Measurements from ENCODE around the gene PAX7. TPM values are rescaled to one million over a fixed set of nuclear protein-coding genes. Genes with fewer than 3 reads are reported as not detected.
A peak's percentile ranks its signal among the peaks of the same experiment; 100 is the strongest.

The PAX7 gene
- total and polyA plus RNA-seq, 9 of the 15 experiments (the other 6 are each of a cell fraction or from before 2014, with no cell fraction given), result not detected

DNA sequence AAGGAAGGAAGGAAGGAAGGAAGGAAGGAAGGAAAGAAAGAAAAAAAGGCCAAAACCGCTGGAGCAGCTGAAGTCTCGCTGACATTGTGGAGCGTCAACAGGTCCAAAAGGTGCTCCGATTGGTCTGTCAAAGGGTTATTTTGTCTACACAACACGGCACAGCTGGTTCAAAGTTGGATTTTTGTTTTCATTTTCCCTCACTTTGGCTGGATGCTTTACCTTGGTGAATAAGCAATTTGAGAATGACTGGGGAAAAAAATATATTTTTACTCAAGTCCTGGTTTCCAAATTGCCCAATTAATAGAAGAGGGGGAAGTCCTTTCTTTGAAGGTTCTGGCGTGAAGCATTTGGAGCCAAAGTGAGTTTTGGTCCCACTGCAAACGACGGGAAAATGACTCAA, 19.3 kb upstream of the PAX7 start:
- FAIRE-seq, result no peak
- 0 out of 2 replicates have a peak, but pooled peaks cover 7% of the 10 kb centered on the region for H4K20me1 ChIP-seq (replicated peaks; ENCODE audit: control insufficient read depth, insufficient read depth, low read length)
- H2AFZ ChIP-seq (ENCODE audit: low read depth, low read length), result no peak overlapping the region
- ATAC-seq, result no peak
- intact Hi-C loops (cut with micrococcal nuclease), result no loop called here
- ChIA-PET CTCF (ENCODE audit: low intra/inter-chr PET ratio) (no interaction called here), POLR2A (interaction anchor here (1.1 kb wide), 1 partner anchor 11 kb away, joined by 3 read pairs; no protein-coding TSS in a partner anchor)
- 0% methylated on average over 8 of the region's 8 CpGs for WGBS (ENCODE audit: insufficient coverage, low coverage, missing lambda C conversion rate)
- H3K4me3 ChIP-seq, result no peak overlapping the region
- no TSS peak for BruUV-seq (replicated peaks)
- no peaks in the 10 kb centered on the region for H3K79me2 ChIP-seq (ENCODE audit: control insufficient read depth, insufficient read depth, low read length)
- H3K9ac ChIP-seq (ENCODE audit: insufficient read depth in 1 of 2, low read depth in 2 of 2, low read length in 2 of 2), result no peak overlapping the region
- H3K4me2 ChIP-seq (ENCODE audit: insufficient read depth, low read length), result no peak overlapping the region
- H3K36me3 ChIP-seq (ENCODE audit: control insufficient read depth, insufficient read depth, low read length), result no peaks in the 10 kb centered on the region
- peaks cover 15 to 28% of the 10 kb centered on the region in 2 experiments; a peak in 4 of 5 replicates for H3K27me3 ChIP-seq (ENCODE audit: control insufficient read depth in 2 of 2, insufficient read depth in 2 of 2, low read length in 2 of 2)
- no peak overlapping the region for H3K27ac ChIP-seq (ENCODE audit: extremely low read depth, low read depth, low read length)
- in situ Hi-C loops (cut with MboI), result loop anchor here (25.0 kb wide), 1 partner anchor 1051 kb away; the partner anchor contains the start of gene HTR6
- TF ChIP-seq KLF10 (CRISPR knock-in tag; IDR thresholded peaks at IDR 0.05), result no peak
- TF ChIP-seq, protein P1, sequence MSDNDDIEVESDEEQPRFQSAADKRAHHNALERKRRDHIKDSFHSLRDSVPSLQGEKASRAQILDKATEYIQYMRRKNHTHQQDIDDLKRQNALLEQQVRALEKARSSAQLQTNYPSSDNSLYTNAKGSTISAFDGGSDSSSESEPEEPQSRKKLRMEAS (CRISPR knock-in tag; IDR thresholded peaks at IDR 0.05), result no peak
- TF ChIP-seq, protein P2, sequence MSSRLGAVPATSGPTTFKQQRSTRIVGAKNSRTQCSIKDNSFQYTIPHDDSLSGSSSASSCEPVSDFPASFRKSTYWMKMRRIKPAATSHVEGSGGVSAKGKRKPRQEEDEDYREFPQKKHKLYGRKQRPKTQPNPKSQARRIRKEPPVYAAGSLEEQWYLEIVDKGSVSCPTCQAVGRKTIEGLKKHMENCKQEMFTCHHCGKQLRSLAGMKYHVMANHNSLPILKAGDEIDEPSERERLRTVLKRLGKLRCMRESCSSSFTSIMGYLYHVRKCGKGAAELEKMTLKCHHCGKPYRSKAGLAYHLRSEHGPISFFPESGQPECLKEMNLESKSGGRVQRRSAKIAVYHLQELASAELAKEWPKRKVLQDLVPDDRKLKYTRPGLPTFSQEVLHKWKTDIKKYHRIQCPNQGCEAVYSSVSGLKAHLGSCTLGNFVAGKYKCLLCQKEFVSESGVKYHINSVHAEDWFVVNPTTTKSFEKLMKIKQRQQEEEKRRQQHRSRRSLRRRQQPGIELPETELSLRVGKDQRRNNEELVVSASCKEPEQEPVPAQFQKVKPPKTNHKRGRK (tag; IDR thresholded peaks at IDR 0.05), result 0 out of 2 replicates have a peak, but pooled peaks have one; percentile 12
- H3K4me1 ChIP-seq (replicated peaks in 1 of 2; ENCODE audit: control insufficient read depth in 2 of 2, insufficient read depth in 2 of 2, low read length in 2 of 2), result no peaks in the 10 kb centered on the region
- no peak for DNase-seq (ENCODE audit: extremely low read depth in 1 of 4, low spot score in 3 of 4)
- H3K9me1 ChIP-seq (ENCODE audit: control insufficient read depth, insufficient read depth, low read length), result no peaks in the 10 kb centered on the region
- no peaks in the 10 kb centered on the region for H3K9me3 ChIP-seq (replicated peaks; ENCODE audit: control insufficient read depth, insufficient read depth, low read depth, low read length)
